Lung (tissue), 12 donors: Measurements from ENCODE around the gene CAPZA3. TPM values are rescaled to one million over a fixed set of nuclear protein-coding genes. Genes with fewer than 3 reads are reported as not detected.

Experiments used
- ATAC-seq: fragments of 200-7000 bp; cut with Tn5 transposase; one replicate; pipeline ENCODE4 v1.9.1; 2020; ENCODE audit warnings: moderate number of reproducible peaks; ENCODE audit not compliant: insufficient read depth, low FRiP score
- DNase-seq, 3 donors: peaks; one replicate each; pipeline ENCODE4 v3.0.0-alpha.2; 2013 to 2017
- H3K27ac ChIP-seq, 2 donors: one replicate each; pipeline ENCODE4 v1.5.1; 2013; ENCODE audit warnings: mild to moderate bottlenecking in 2 of 2, moderate library complexity in 2 of 2, control low read depth in 1 of 2, inconsistent platforms in 1 of 2, low read depth in 1 of 2, low read length in 1 of 2
- H3K27me3 ChIP-seq, 3 donors: one replicate each; pipeline ENCODE4 v1.5.1; 2013; ENCODE audit warnings: low read length in 2 of 3; ENCODE audit not compliant: control insufficient read depth in 3 of 3, insufficient read depth in 3 of 3
- H3K36me3 ChIP-seq, 4 donors: one replicate each; pipeline ENCODE4 v1.5.1; 2013; ENCODE audit warnings: low read length in 4 of 4, mild to moderate bottlenecking in 1 of 4, moderate library complexity in 1 of 4; ENCODE audit not compliant: control insufficient read depth in 4 of 4, insufficient read depth in 4 of 4
- H3K4me1 ChIP-seq, 5 donors: one replicate each; pipeline ENCODE4 v1.5.1; 2013; ENCODE audit warnings: low read length in 5 of 5, mild to moderate bottlenecking in 2 of 5, moderate library complexity in 1 of 5; ENCODE audit not compliant: control insufficient read depth in 5 of 5, insufficient read depth in 5 of 5
- H3K4me3 ChIP-seq: one replicate; pipeline ENCODE4 v1.5.1; 2013; ENCODE audit warnings: mild to moderate bottlenecking, control low read depth, moderate library complexity
- H3K9ac ChIP-seq, 2 donors: one replicate each; pipeline ENCODE4 v1.5.1; 2013; ENCODE audit warnings: low read length in 2 of 2, control low read depth in 1 of 2; ENCODE audit not compliant: insufficient read depth in 1 of 2
- H3K9me3 ChIP-seq, 4 donors: one replicate each; pipeline ENCODE4 v1.5.1; 2013; ENCODE audit warnings: low read length in 3 of 4, mild to moderate bottlenecking in 1 of 4, moderate library complexity in 1 of 4; ENCODE audit not compliant: control insufficient read depth in 4 of 4, insufficient read depth in 3 of 4
- CTCF ChIP-seq: IDR thresholded peaks from 2 replicates; pipeline ENCODE4 v1.5.1; 2012; ENCODE audit warnings: mild to moderate bottlenecking; ENCODE audit errors: control extremely low read depth, extremely low read depth
- WGBS, 2 donors: extraction: QIAGEN DNeasy Blood & Tissue Kit; methylation state at CpG; one replicate each; pipeline ENCODE4 v1.1.7; 2013; 5-methylcytosine and 5-hydroxymethylcytosine counted together
- polyA plus RNA-seq, 2 donors: library from polyadenylated mRNA; stranded (reverse); fragments of 200-250 nt; gene quantifications; one replicate each; pipeline ENCODE4 v1.2.1, GENCODE V29; 2013
- total RNA-seq, 2 donors: library from RNA; depleted of rRNA in 1 of 2; stranded (reverse); fragments of >200 nt in 1 of 2; gene quantifications; one replicate each; pipeline ENCODE4 v1.2.1, GENCODE V29; 2014 to 2021
- donor health status: control.
- donor health status: control.
- donor health status: Bipolar disorder and iron deficiency.
- donor health status: healthy.
- donor health status: DM: yes; HTN: yes; CAD: no.

CAPZA3 gene
- total and polyA plus RNA-seq, 4 donors: not detected

GRCh38 chr12:18703911-18704310 lies 34.0 kb upstream of the CAPZA3 start:
- ATAC-seq: no peak
- 70 to 81% methylated on average over 2 of the region's 2 CpGs for WGBS, 2 donors
- H3K27me3 ChIP-seq: no peaks in the 10 kb centered on the region
- H3K9ac ChIP-seq: no peak overlapping the region
- TF ChIP-seq CTCF: no peak
- DNase-seq: no peak
- no peak overlapping the region for H3K4me3 ChIP-seq
- H3K27ac ChIP-seq: no peak overlapping the region
- H3K36me3 ChIP-seq: no peaks in the 10 kb centered on the region
- H3K9me3 ChIP-seq: peaks cover 0 to 2% (median 0%) of the 10 kb centered on the region in 4 donors
- no peaks in the 10 kb centered on the region for H3K4me1 ChIP-seq

- H3K36me3 ChIP-seq: no peaks in the 10 kb centered on the region
- peaks cover 0 to 2% (median 0%) of the 10 kb centered on the region in 4 donors for H3K9me3 ChIP-seq
- TF ChIP-seq CTCF: no peak
- no peak overlapping the region for H3K27ac ChIP-seq
- no peaks in the 10 kb centered on the region for H3K27me3 ChIP-seq
- WGBS, 2 donors: 91 to 96% methylated on average over 1 of the region's 1 CpG
- no peaks in the 10 kb centered on the region for H3K4me1 ChIP-seq
- DNase-seq: peak in 1 of 3 donors; percentile 2
- no peak overlapping the region for H3K4me3 ChIP-seq
- ATAC-seq: no peak
- H3K9ac ChIP-seq: no peak overlapping the region
Measured at GRCh38 chr12:18706798-18707197, 31.1 kb upstream of the CAPZA3 start.

- no peak overlapping the region for H3K4me3 ChIP-seq
Measured at GRCh38 chr12:18716236-18716635, 21.7 kb upstream of the CAPZA3 start.

More at GRCh38 chr12:18716236-18716635, 21.7 kb upstream of the CAPZA3 start:
- ATAC-seq: no peak
- Histone ChIP-seq H3K27ac (no peak overlapping the region), H3K36me3 (no peaks in the 10 kb centered on the region), H3K9me3 (no peaks in the 10 kb centered on the region), H3K4me1 (no peaks in the 10 kb centered on the region), H3K27me3 (no peaks in the 10 kb centered on the region), H3K9ac (no peak overlapping the region)
- DNase-seq: no peak
- TF ChIP-seq CTCF: no peak
- 86 to 97% methylated on average over 1 of the region's 1 CpG for WGBS, 2 donors
